ENCODE results near the gene SMG9.

DNA sequence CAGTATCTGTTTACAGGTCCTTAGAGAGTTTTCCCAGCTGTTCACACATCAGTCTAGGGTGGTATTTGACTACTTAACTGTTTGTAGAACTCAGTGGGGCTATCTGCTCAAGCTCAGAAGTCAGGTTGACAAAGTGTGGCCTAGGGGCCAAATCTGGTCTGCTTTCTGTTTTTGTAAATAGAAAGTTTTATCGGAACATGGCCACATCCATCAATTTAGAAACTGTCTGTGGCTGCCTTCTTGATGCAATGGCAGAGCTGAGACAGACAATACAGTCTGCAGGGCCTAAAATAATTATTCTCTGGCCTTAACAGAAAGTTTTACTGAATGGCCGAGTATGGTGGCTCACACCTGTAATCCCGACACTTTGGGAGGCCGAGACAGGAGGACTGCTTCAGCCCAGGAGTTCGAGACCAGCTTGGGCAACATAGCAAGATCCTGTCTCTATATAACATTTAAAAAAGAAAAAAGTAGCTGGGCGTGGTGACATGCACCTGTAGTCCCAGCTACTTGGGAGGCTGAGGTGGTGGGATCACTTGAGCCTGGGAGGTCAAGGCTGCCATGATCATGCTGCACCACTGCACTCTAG is 2.4 kb downstream of the SMG9 start:
- TF ChIP-seq POLR2A (IDR thresholded peaks at IDR 0.05; ENCODE audit: extremely low read depth, insufficient read length) (no peak), MYC (IDR thresholded peaks at IDR 0.05; ENCODE audit: low read depth, low read length) (no peak)
- TF ChIP-seq, protein P1, sequence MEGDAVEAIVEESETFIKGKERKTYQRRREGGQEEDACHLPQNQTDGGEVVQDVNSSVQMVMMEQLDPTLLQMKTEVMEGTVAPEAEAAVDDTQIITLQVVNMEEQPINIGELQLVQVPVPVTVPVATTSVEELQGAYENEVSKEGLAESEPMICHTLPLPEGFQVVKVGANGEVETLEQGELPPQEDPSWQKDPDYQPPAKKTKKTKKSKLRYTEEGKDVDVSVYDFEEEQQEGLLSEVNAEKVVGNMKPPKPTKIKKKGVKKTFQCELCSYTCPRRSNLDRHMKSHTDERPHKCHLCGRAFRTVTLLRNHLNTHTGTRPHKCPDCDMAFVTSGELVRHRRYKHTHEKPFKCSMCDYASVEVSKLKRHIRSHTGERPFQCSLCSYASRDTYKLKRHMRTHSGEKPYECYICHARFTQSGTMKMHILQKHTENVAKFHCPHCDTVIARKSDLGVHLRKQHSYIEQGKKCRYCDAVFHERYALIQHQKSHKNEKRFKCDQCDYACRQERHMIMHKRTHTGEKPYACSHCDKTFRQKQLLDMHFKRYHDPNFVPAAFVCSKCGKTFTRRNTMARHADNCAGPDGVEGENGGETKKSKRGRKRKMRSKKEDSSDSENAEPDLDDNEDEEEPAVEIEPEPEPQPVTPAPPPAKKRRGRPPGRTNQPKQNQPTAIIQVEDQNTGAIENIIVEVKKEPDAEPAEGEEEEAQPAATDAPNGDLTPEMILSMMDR (IDR thresholded peaks at IDR 0.05; ENCODE audit: low read depth, low read length) = no peak

All from NB4 (cell line).